Endothelial cell of umbilical vein (primary cell): ENCODE results near the gene SGK1. TPM values are rescaled to one million over a fixed set of nuclear protein-coding genes. Genes with fewer than 3 reads are reported as not detected.

ENCODE experiments used
- BruUV-seq: library from RNA; stranded (reverse); fragments of 400-500 nt; replicated peaks from 2 replicates; lab custom pipeline; 2021; lab: Mats Ljungman, UMichigan
- CTCF ChIA-PET: fragments of 300-600, 350-600 bp; sonication (Branson Sonifier 250); formaldehyde crosslinking; loops from one replicate; lab custom pipeline; 2021; ENCODE audit warnings: antibody characterized with exemption, inconsistent platforms; lab: Charles Lee
- POLR2A ChIA-PET: fragments of 300-600, 350-600 bp; sonication (Branson Sonifier 250); formaldehyde crosslinking; loops from one replicate; lab custom pipeline; 2021; ENCODE audit warnings: antibody characterized with exemption, inconsistent platforms; lab: Charles Lee
- DNase-seq: peaks from one replicate; pipeline ENCODE4 v3.0.0-alpha.2; 2011; ENCODE audit warnings: low read depth, low spot score
- FAIRE-seq: peaks from 2 replicates; lab custom pipeline; 2011; peaks lifted over from hg19 to GRCh38; lab: Jason Lieb, UNC
- H2AFZ ChIP-seq: 2 replicates; pipeline ENCODE4 v1.6.0; 2012; ENCODE audit warnings: low read depth, low read length, control low read depth, inconsistent platforms
- H3K27ac ChIP-seq: 2 replicates; pipeline ENCODE4 v1.5.1; 2011; ENCODE audit warnings: low read depth, mild to moderate bottlenecking, control low read depth, low read length, moderate library complexity; ENCODE audit not compliant: insufficient read depth
- H3K27me3 ChIP-seq, 2 experiments: 2 replicates each; pipeline versions ENCODE4 v1.6.0 to v1.6.1; 2011; ENCODE audit warnings: low read length in 2 of 2, mixed read lengths in 1 of 2; ENCODE audit not compliant: control insufficient read depth in 2 of 2, insufficient read depth in 2 of 2
- H3K36me3 ChIP-seq, 2 experiments: 2 replicates in 1 of 2; 3 replicates in 1 of 2; pipeline ENCODE4 v1.5.1; 2011; ENCODE audit warnings: low read length in 2 of 2, mild to moderate bottlenecking in 1 of 2, moderate library complexity in 1 of 2; ENCODE audit not compliant: control insufficient read depth in 2 of 2, insufficient read depth in 2 of 2; ENCODE audit errors: extremely low read depth in 1 of 2
- H3K4me1 ChIP-seq: 3 replicates; pipeline ENCODE4 v1.5.1; 2011; ENCODE audit warnings: mild to moderate bottlenecking, low read length; ENCODE audit not compliant: control insufficient read depth, insufficient read depth; ENCODE audit errors: extremely low read depth
- H3K4me2 ChIP-seq: 2 replicates; pipeline ENCODE4 v1.6.1; 2011; ENCODE audit warnings: low read length, control low read depth, mixed read lengths; ENCODE audit not compliant: insufficient read depth
- H3K4me3 ChIP-seq, 3 experiments: fragments of 200-600 bp in 1 of 3; sonication (generic), shearing (Covaris generic) in 1 of 3; replicated peaks in 1 of 3; 2 replicates each; pipeline ENCODE4 v1.5.1; 2011 to 2016; ENCODE audit warnings: control low read depth in 3 of 3, low read length in 3 of 3, mild to moderate bottlenecking in 2 of 3, inconsistent platforms in 1 of 3, low read depth in 1 of 3, moderate library complexity in 1 of 3; ENCODE audit not compliant: insufficient read depth in 1 of 3
- H3K79me2 ChIP-seq: 2 replicates; pipeline ENCODE4 v1.6.0; 2012; ENCODE audit warnings: low read length, inconsistent platforms; ENCODE audit not compliant: control insufficient read depth, insufficient read depth
- H3K9ac ChIP-seq: replicated peaks from 2 replicates; pipeline ENCODE3; 2011; ENCODE audit warnings: low read length, control low read depth; ENCODE audit not compliant: insufficient read depth; ENCODE audit errors: extremely low read depth
- H3K9me1 ChIP-seq: replicated peaks from 3 replicates; pipeline ENCODE4 v1.6.0; 2011; ENCODE audit warnings: mild to moderate bottlenecking, low read length; ENCODE audit not compliant: control insufficient read depth, insufficient read depth; ENCODE audit errors: extremely low read depth
- H3K9me3 ChIP-seq: replicated peaks from 2 replicates; pipeline ENCODE4 v1.5.1; 2012; ENCODE audit warnings: low read length, inconsistent platforms; ENCODE audit not compliant: control insufficient read depth, insufficient read depth
- H4K20me1 ChIP-seq: replicated peaks from 2 replicates; pipeline ENCODE3; 2011; ENCODE audit warnings: mild to moderate bottlenecking, low read length; ENCODE audit not compliant: control insufficient read depth, insufficient read depth; ENCODE audit errors: extremely low read depth
- CTCF ChIP-seq, 2 donors: IDR thresholded peaks; 1 replicate in 1 of 2; 2 replicates in 1 of 2; pipeline ENCODE4 v1.5.1; 2011; ENCODE audit warnings: low read length in 2 of 2, mild to moderate bottlenecking in 2 of 2, moderate library complexity in 2 of 2, control low read depth in 1 of 2, inconsistent platforms in 1 of 2, low read depth in 1 of 2; ENCODE audit not compliant: insufficient read depth in 1 of 2; ENCODE audit errors: extremely low read depth in 1 of 2
- EZH2 ChIP-seq: IDR thresholded peaks from 2 replicates; pipeline ENCODE4 v1.6.1; 2012; ENCODE audit warnings: borderline replicate concordance, low read depth, mild to moderate bottlenecking, moderate library complexity, low read length, inconsistent platforms; ENCODE audit not compliant: severe bottlenecking
- FOS ChIP-seq: IDR thresholded peaks from 2 replicates; pipeline ENCODE4 v1.6.1; 2011; ENCODE audit warnings: mild to moderate bottlenecking, low read length, moderate library complexity, borderline replicate concordance; ENCODE audit not compliant: insufficient read depth
- GATA2 ChIP-seq: IDR thresholded peaks from 2 replicates; pipeline ENCODE4 v1.7.0; 2011; ENCODE audit warnings: low read depth, mild to moderate bottlenecking, moderate library complexity, mixed read lengths, low read length; ENCODE audit not compliant: insufficient read length, insufficient read depth
- JUN ChIP-seq: IDR thresholded peaks from 2 replicates; pipeline ENCODE4 v1.6.1; 2011; ENCODE audit warnings: borderline replicate concordance, low read depth; ENCODE audit not compliant: insufficient read length, insufficient read depth
- MAX ChIP-seq: IDR thresholded peaks from 2 replicates; pipeline ENCODE4 v1.6.1; 2011; ENCODE audit not compliant: insufficient read depth, insufficient read length
- MYC ChIP-seq: IDR thresholded peaks from one replicate; pipeline ENCODE4 v1.6.1; 2011; ENCODE audit warnings: mild to moderate bottlenecking, low read depth, low read length
- POLR2A ChIP-seq: IDR thresholded peaks from 2 replicates; pipeline ENCODE4 v1.6.1; 2012; ENCODE audit warnings: low read depth, mild to moderate bottlenecking, control low read depth, low read length
- POLR2AphosphoS5 ChIP-seq: IDR thresholded peaks from 2 replicates; pipeline ENCODE4 v1.6.1; 2012; ENCODE audit warnings: low read depth, mild to moderate bottlenecking, control low read depth, low read length, moderate library complexity; ENCODE audit not compliant: insufficient read depth
- dilution Hi-C: fragments of 300-500 bp; cut with MboI; formaldehyde crosslinking; loops from one replicate; pipeline ENCODE4 v1.15.0; 2019; ENCODE audit warnings: low sequenced_read_pairs; ENCODE audit not compliant: extremely low pct_ligation_motif_present
- intact Hi-C: fragments of 100-400 bp; cut with micrococcal nuclease; formaldehyde crosslinking; loops from one replicate; pipeline ENCODE4 v1.10.0; 2022
- polyA plus RNA-seq, 4 experiments: library from polyadenylated mRNA; depleted of rRNA in 3 of 4; stranded (reverse) in 3 of 4; unstranded in 1 of 4; fragments of >200 nt; gene quantifications; 2 replicates each; pipeline versions ENCODE4 v1.2.1 to v1.2.3, GENCODE V29; 2011 to 2012; ENCODE audit warnings: missing spikeins in 1 of 4
- total RNA-seq: library from RNA; stranded (reverse); gene quantifications from 2 replicates; pipeline ENCODE4 v1.2.3, GENCODE V29; 2021

SGK1 gene
- total and polyA plus RNA-seq, 2 donors (not counting 3 experiments of a cell fraction or from before 2014, with no cell fraction given) = 121 to 128 TPM

- ChIA-PET POLR2A (no interaction called here), CTCF (interaction anchor here (1.6 kb wide), 2 partner anchors 754 to 812 kb away, joined by 4 to 10 read pairs; no protein-coding TSS in a partner anchor)
- Histone ChIP-seq H3K9me3 (no peaks in the 10 kb centered on the region), H3K4me2 (no peak overlapping the region), H4K20me1 (no peaks in the 10 kb centered on the region), H3K4me3 (no peak overlapping the region), H3K27ac (no peak overlapping the region), H2AFZ (no peak overlapping the region), H3K4me1 (no peaks in the 10 kb centered on the region), H3K27me3 (no peaks in the 10 kb centered on the region), H3K9ac (no peak overlapping the region), H3K79me2 (no peaks in the 10 kb centered on the region), H3K9me1 (no peaks in the 10 kb centered on the region), H3K36me3 (no peaks in the 10 kb centered on the region)
- no TSS peak for BruUV-seq
- dilution Hi-C loops = no loop called here
- TF ChIP-seq JUN = no peak
- TF ChIP-seq FOS = no peak
- TF ChIP-seq POLR2A = no peak
- TF ChIP-seq EZH2 = no peak
- TF ChIP-seq MAX = no peak
- no peak for TF ChIP-seq POLR2AphosphoS5
- no peak for TF ChIP-seq CTCF (IDR thresholded peaks at IDR 0.05; ENCODE audit: extremely low read depth in 1 of 2, insufficient read depth in 1 of 2, low read depth in 1 of 2, low read length in 2 of 2)
- no peak for TF ChIP-seq GATA2
- no peak for TF ChIP-seq MYC
- intact Hi-C loops = no loop called here
- FAIRE-seq (no peak), DNase-seq (no peak)
Measured at GRCh38 chr6:134128146-134128545, 189.8 kb downstream of the SGK1 start.
